Left lobe of liver (tissue), 2 donors: Measurements from ENCODE around the gene FAM118B. TPM values are rescaled to one million over a fixed set of nuclear protein-coding genes. Genes with fewer than 3 reads are reported as not detected.

Source experiments
- ATAC-seq: fragments of 200-7000 bp; cut with Tn5 transposase; one replicate; pipeline ENCODE4 v1.9.1; 2020; ENCODE audit warnings: mild to moderate bottlenecking, moderate library complexity
- DNase-seq: peaks from one replicate; pipeline ENCODE4 v3.0.0-alpha.2; 2020; ENCODE audit warnings: low spot score
- total RNA-seq: library from RNA; stranded (reverse); gene quantifications from one replicate; pipeline ENCODE4 v1.2.1, GENCODE V29; 2021
- donor health status: DM: no; HTN: no; CAD: no; lungs with moderate emphysema.
- donor health status: DM: no; HTN: yes; CAD: no.

Gene FAM118B
- total RNA-seq, 1 donor from 2014 or later = 4.8 TPM

- no peak for ATAC-seq
- no peak for DNase-seq
Measured at GRCh38 chr11:126265811-126266210, 54.2 kb downstream of the FAM118B start.

GRCh38 chr11:126267650-126268049, 56.1 kb downstream of the FAM118B start:
- peak; percentile 66 for ATAC-seq
- peak; percentile 93 for DNase-seq

- no peak for DNase-seq
- ATAC-seq = peak; percentile 24
Measured at GRCh38 chr11:126268361-126268707, 56.8 kb downstream of the FAM118B start.

- ATAC-seq (peak; percentile 94), DNase-seq (peak; percentile 100)
Measured at GRCh38 chr11:126268708-126269579, 57.4 kb downstream of the FAM118B start, which contains the start of the genes FOXRED1 and SRPRA. FOXRED1 (plus strand) TSS chr11:126269154; CDS start chr11:126269207, 53 bp downstream. SRPRA (minus strand) TSS chr11:126268895; CDS start chr11:126268804, 91 bp downstream.

- ATAC-seq (peak; percentile 78), DNase-seq (peak; percentile 83)
Measured at GRCh38 chr11:126277322-126277721, 65.7 kb downstream of the FAM118B start.

- ATAC-seq (peak; percentile 82), DNase-seq (peak; percentile 84)
Measured at GRCh38 chr11:126277780-126278179, 66.2 kb downstream of the FAM118B start.

- DNase-seq (no peak), ATAC-seq (no peak)
Measured at GRCh38 chr11:126279191-126279590, 67.6 kb downstream of the FAM118B start.

GRCh38 chr11:126280595-126280994, 69.0 kb downstream of the FAM118B start:
- ATAC-seq (no peak), DNase-seq (no peak)

GRCh38 chr11:126281245-126281644, 69.7 kb downstream of the FAM118B start:
- DNase-seq = peak; percentile 38
- no peak for ATAC-seq

- DNase-seq = peak; percentile 38
- ATAC-seq = no peak
Measured at GRCh38 chr11:126281666-126282175, 70.1 kb downstream of the FAM118B start.

GRCh38 chr11:126282361-126282735, 70.8 kb downstream of the FAM118B start:
- DNase-seq (no peak), ATAC-seq (peak; percentile 50)

- DNase-seq (peak; percentile 84), ATAC-seq (peak; percentile 86)
Measured at GRCh38 chr11:126282736-126283591, 71.4 kb downstream of the FAM118B start, which contains the start of gene TIRAP. TIRAP (plus strand) TSS chr11:126283093; CDS start chr11:126290895, 7,802 bp downstream.

GRCh38 chr11:126284829-126285228, 73.2 kb downstream of the FAM118B start:
- DNase-seq = no peak
- ATAC-seq = no peak

- ATAC-seq (no peak), DNase-seq (no peak)
Measured at GRCh38 chr11:126288237-126288636, 76.7 kb downstream of the FAM118B start.

GRCh38 chr11:126290887-126291286, 79.3 kb downstream of the FAM118B start:
- DNase-seq (no peak), ATAC-seq (no peak)

- no peak for DNase-seq
- ATAC-seq = no peak
Measured at GRCh38 chr11:126293726-126294125, 82.1 kb downstream of the FAM118B start.

- no peak for DNase-seq
- ATAC-seq = no peak
Measured at GRCh38 chr11:126297004-126297403, 85.4 kb downstream of the FAM118B start.

- DNase-seq (peak; percentile 95), ATAC-seq (peak; percentile 99)
Measured at GRCh38 chr11:126303623-126304456, 92.3 kb downstream of the FAM118B start, which contains the start of gene DCPS. DCPS (plus strand) TSS chr11:126304060; CDS start chr11:126304081, 21 bp downstream.

GRCh38 chr11:126304457-126305075, 93.0 kb downstream of the FAM118B start:
- ATAC-seq (no peak), DNase-seq (no peak)

GRCh38 chr11:126305699-126306098, 94.1 kb downstream of the FAM118B start:
- ATAC-seq = no peak
- DNase-seq = no peak
